ENCODE data around the gene STAT4.

- TF ChIP-seq, protein P1, sequence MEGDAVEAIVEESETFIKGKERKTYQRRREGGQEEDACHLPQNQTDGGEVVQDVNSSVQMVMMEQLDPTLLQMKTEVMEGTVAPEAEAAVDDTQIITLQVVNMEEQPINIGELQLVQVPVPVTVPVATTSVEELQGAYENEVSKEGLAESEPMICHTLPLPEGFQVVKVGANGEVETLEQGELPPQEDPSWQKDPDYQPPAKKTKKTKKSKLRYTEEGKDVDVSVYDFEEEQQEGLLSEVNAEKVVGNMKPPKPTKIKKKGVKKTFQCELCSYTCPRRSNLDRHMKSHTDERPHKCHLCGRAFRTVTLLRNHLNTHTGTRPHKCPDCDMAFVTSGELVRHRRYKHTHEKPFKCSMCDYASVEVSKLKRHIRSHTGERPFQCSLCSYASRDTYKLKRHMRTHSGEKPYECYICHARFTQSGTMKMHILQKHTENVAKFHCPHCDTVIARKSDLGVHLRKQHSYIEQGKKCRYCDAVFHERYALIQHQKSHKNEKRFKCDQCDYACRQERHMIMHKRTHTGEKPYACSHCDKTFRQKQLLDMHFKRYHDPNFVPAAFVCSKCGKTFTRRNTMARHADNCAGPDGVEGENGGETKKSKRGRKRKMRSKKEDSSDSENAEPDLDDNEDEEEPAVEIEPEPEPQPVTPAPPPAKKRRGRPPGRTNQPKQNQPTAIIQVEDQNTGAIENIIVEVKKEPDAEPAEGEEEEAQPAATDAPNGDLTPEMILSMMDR (IDR thresholded peaks at IDR 0.05): no peak
- TF ChIP-seq POLR2A (IDR thresholded peaks at IDR 0.05): no peak
- TF ChIP-seq POLR2AphosphoS5 (IDR thresholded peaks at IDR 0.05): no peak
- TF ChIP-seq EP300 (IDR thresholded peaks at IDR 0.05; ENCODE audit: low read depth): no peak
These were observed 121.4 kb downstream of the STAT4 start for GRCh38 chr2:191029280-191029950.

All from transverse colon (tissue), 4 donors.